ENCODE measurements around the gene PROKR2.

The PROKR2 gene

GRCh38 chr20:5309971-5310370 lies 6.8 kb downstream of the PROKR2 start:
- DNase-seq (ENCODE audit: low read depth), result no peak
- H3K4me3 ChIP-seq (ENCODE audit: low read depth, low read length), result no peak overlapping the region
- TF ChIP-seq MYC (IDR thresholded peaks at IDR 0.05; ENCODE audit: low read depth, low read length) (no peak), MAX (IDR thresholded peaks at IDR 0.05; ENCODE audit: low read depth, low read length) (no peak), POLR2A (IDR thresholded peaks at IDR 0.05; ENCODE audit: extremely low read depth, insufficient read length) (no peak)
- TF ChIP-seq, protein P1, sequence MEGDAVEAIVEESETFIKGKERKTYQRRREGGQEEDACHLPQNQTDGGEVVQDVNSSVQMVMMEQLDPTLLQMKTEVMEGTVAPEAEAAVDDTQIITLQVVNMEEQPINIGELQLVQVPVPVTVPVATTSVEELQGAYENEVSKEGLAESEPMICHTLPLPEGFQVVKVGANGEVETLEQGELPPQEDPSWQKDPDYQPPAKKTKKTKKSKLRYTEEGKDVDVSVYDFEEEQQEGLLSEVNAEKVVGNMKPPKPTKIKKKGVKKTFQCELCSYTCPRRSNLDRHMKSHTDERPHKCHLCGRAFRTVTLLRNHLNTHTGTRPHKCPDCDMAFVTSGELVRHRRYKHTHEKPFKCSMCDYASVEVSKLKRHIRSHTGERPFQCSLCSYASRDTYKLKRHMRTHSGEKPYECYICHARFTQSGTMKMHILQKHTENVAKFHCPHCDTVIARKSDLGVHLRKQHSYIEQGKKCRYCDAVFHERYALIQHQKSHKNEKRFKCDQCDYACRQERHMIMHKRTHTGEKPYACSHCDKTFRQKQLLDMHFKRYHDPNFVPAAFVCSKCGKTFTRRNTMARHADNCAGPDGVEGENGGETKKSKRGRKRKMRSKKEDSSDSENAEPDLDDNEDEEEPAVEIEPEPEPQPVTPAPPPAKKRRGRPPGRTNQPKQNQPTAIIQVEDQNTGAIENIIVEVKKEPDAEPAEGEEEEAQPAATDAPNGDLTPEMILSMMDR (IDR thresholded peaks at IDR 0.05; ENCODE audit: low read depth, low read length), result no peak

DNA sequence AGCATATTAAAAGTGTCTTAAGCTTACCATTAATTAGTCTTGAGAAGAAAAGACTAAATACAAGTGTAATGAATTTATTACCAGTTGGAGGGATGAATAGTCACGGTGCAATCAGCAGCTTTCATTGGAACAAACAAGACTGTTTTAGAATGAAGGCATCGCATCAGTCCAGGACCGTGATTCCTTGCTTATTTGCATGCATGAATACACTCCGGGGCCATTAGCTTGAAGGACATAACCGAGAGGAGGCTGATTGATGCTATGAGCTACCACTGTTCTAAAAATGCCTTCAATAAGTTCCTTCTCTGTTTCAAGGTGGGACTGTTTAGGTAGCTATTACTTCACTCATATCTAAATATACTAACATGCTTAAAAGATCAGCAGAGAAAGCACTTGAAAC lies 17.9 kb downstream of the PROKR2 start:
- no peak for TF ChIP-seq MAX (IDR thresholded peaks at IDR 0.05; ENCODE audit: low read depth, low read length)
- TF ChIP-seq, protein P1 (IDR thresholded peaks at IDR 0.05; ENCODE audit: low read depth, low read length), result no peak
- no peak for TF ChIP-seq MYC (IDR thresholded peaks at IDR 0.05; ENCODE audit: low read depth, low read length)
- TF ChIP-seq POLR2A (IDR thresholded peaks at IDR 0.05; ENCODE audit: extremely low read depth, insufficient read length), result no peak
- H3K4me3 ChIP-seq (ENCODE audit: low read depth, low read length), result no peak overlapping the region
- no peak for DNase-seq (ENCODE audit: low read depth)

GRCh38 chr20:5297280-5298004 lies 19.3 kb downstream of the PROKR2 start:
- no peak overlapping the region for H3K4me3 ChIP-seq (ENCODE audit: low read depth, low read length)
- DNase-seq (ENCODE audit: low read depth), result no peak
- no peak for TF ChIP-seq POLR2A (IDR thresholded peaks at IDR 0.05; ENCODE audit: extremely low read depth, insufficient read length)
- TF ChIP-seq MYC (IDR thresholded peaks at IDR 0.05; ENCODE audit: low read depth, low read length), result no peak
- TF ChIP-seq MAX (IDR thresholded peaks at IDR 0.05; ENCODE audit: low read depth, low read length), result no peak
- TF ChIP-seq, protein P1 (IDR thresholded peaks at IDR 0.05; ENCODE audit: low read depth, low read length), result no peak

DNA sequence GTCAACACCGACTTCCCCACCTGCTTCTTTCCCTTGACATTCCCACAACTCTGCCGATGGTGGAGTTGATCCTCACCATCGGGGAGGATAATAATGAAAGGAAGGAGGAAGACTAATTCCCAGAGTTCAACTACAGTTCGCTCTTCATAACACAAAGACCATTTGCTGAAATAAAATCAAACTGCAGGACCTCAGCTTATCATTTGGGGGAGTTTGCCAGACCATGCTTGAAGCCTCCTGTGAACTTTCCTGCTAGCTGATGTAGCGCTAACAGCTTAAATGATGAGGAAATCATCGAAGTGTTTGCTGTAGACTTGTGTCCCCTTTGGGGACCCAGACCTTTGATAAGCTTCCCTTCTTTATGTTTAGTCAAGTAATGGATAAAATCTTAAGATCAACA lies 26.2 kb downstream of the PROKR2 start:
- TF ChIP-seq POLR2A (IDR thresholded peaks at IDR 0.05; ENCODE audit: extremely low read depth, insufficient read length) (no peak), MAX (IDR thresholded peaks at IDR 0.05; ENCODE audit: low read depth, low read length) (no peak), MYC (IDR thresholded peaks at IDR 0.05; ENCODE audit: low read depth, low read length) (no peak)
- TF ChIP-seq, protein P1 (IDR thresholded peaks at IDR 0.05; ENCODE audit: low read depth, low read length), result no peak
- H3K4me3 ChIP-seq (ENCODE audit: low read depth, low read length), result no peak overlapping the region
- no peak for DNase-seq (ENCODE audit: low read depth)

- no peak for TF ChIP-seq MAX (IDR thresholded peaks at IDR 0.05; ENCODE audit: low read depth, low read length)
- TF ChIP-seq POLR2A (IDR thresholded peaks at IDR 0.05; ENCODE audit: extremely low read depth, insufficient read length), result no peak
- TF ChIP-seq, protein P1 (IDR thresholded peaks at IDR 0.05; ENCODE audit: low read depth, low read length), result no peak
- TF ChIP-seq MYC (IDR thresholded peaks at IDR 0.05; ENCODE audit: low read depth, low read length), result no peak
- H3K4me3 ChIP-seq (ENCODE audit: low read depth, low read length), result no peak overlapping the region
- no peak for DNase-seq (ENCODE audit: low read depth)
Measured at GRCh38 chr20:5282561-5282960, 34.2 kb downstream of the PROKR2 start.
